Trophoblast cell (in vitro differentiated cells and primary cell): ENCODE measurements around the gene CCDC3.
"Not testable (repeated sequence)": the region's sequence is repeated elsewhere in the genome, so short reads cannot be mapped to it uniquely, and the experiment has no call there.

Experiments used
- DNase-seq, 2 donors: peaks; one replicate each; pipeline ENCODE4 v3.0.0-alpha.2; 2016
- H2AFZ ChIP-seq: 2 replicates; pipeline ENCODE4 v1.6.1; 2013; ENCODE audit warnings: low read length, moderate library complexity, mild to moderate bottlenecking; ENCODE audit not compliant: insufficient read depth, poor library complexity
- H2AK5ac ChIP-seq: 2 replicates; pipeline ENCODE4 v1.6.1; 2013; ENCODE audit warnings: mild to moderate bottlenecking, low read length
- H2BK120ac ChIP-seq: 2 replicates; pipeline ENCODE4 v1.6.1; 2013; ENCODE audit warnings: low read length, mild to moderate bottlenecking, moderate library complexity; ENCODE audit not compliant: insufficient read depth, poor library complexity
- H2BK12ac ChIP-seq: 2 replicates; pipeline ENCODE4 v1.6.1; 2013; ENCODE audit warnings: mild to moderate bottlenecking, low read length, moderate library complexity
- H2BK5ac ChIP-seq: 2 replicates; pipeline ENCODE4 v1.6.1; 2013; ENCODE audit warnings: low read length, low read depth, moderate library complexity, mild to moderate bottlenecking; ENCODE audit not compliant: poor library complexity
- H3K14ac ChIP-seq: 2 replicates; pipeline ENCODE4 v1.6.1; 2013; ENCODE audit warnings: mild to moderate bottlenecking, low read length
- H3K18ac ChIP-seq: 2 replicates; pipeline ENCODE4 v1.6.1; 2013; ENCODE audit warnings: mild to moderate bottlenecking, low read length
- H3K23ac ChIP-seq: 2 replicates; pipeline ENCODE4 v1.6.1; 2013; ENCODE audit warnings: low read length
- H3K27ac ChIP-seq: 2 replicates; pipeline ENCODE4 v1.5.1; 2013; ENCODE audit warnings: low read depth, mild to moderate bottlenecking, inconsistent platforms, low read length, moderate library complexity
- H3K27me3 ChIP-seq: 2 replicates; pipeline ENCODE4 v1.6.1; 2013; ENCODE audit warnings: inconsistent platforms, mild to moderate bottlenecking, low read length, moderate library complexity; ENCODE audit not compliant: insufficient read depth
- H3K36me3 ChIP-seq, 2 experiments: 1 replicate in 1 of 2; 2 replicates in 1 of 2; pipeline ENCODE4 v1.6.1; 2013; ENCODE audit warnings: low read length in 2 of 2, mild to moderate bottlenecking in 2 of 2, moderate library complexity in 1 of 2; ENCODE audit not compliant: insufficient read depth in 2 of 2, control insufficient read depth in 1 of 2
- H3K4ac ChIP-seq: 2 replicates; pipeline ENCODE4 v1.6.1; 2013; ENCODE audit warnings: low read depth, mild to moderate bottlenecking, low read length, moderate library complexity
- H3K4me1 ChIP-seq, 2 experiments: 1 replicate in 1 of 2; 2 replicates in 1 of 2; pipeline ENCODE4 v1.6.1; 2013; ENCODE audit warnings: low read length in 2 of 2, mild to moderate bottlenecking in 2 of 2, moderate library complexity in 1 of 2; ENCODE audit not compliant: insufficient read depth in 2 of 2, control insufficient read depth in 1 of 2
- H3K4me2 ChIP-seq: 2 replicates; pipeline ENCODE4 v1.6.1; 2013; ENCODE audit warnings: inconsistent platforms, mild to moderate bottlenecking, low read length, moderate library complexity
- H3K4me3 ChIP-seq: 2 replicates; pipeline ENCODE4 v1.5.1; 2013; ENCODE audit warnings: mild to moderate bottlenecking, low read depth, low read length, inconsistent platforms
- H3K79me1 ChIP-seq: one replicate; pipeline ENCODE4 v1.6.1; 2013; ENCODE audit warnings: low read length
- H3K79me2 ChIP-seq: 2 replicates; pipeline ENCODE4 v1.6.1; 2013; ENCODE audit warnings: low read length, mild to moderate bottlenecking; ENCODE audit not compliant: control insufficient read depth, insufficient read depth, poor library complexity
- H3K9ac ChIP-seq: 2 replicates; pipeline ENCODE4 v1.6.1; 2013; ENCODE audit warnings: mild to moderate bottlenecking, low read length
- H3K9me3 ChIP-seq: 2 replicates; pipeline ENCODE4 v1.6.1; 2013; ENCODE audit warnings: low read depth, mild to moderate bottlenecking, control low read depth, inconsistent platforms, low read length; ENCODE audit not compliant: insufficient read depth
- H4K12ac ChIP-seq: 2 replicates; pipeline ENCODE4 v1.6.1; 2013; ENCODE audit warnings: low read depth, mild to moderate bottlenecking, low read length, moderate library complexity
- H4K8ac ChIP-seq: 2 replicates; pipeline ENCODE4 v1.6.1; 2013; ENCODE audit warnings: low read depth, mild to moderate bottlenecking, low read length, moderate library complexity
- H4K91ac ChIP-seq: one replicate; pipeline ENCODE4 v1.6.1; 2013; ENCODE audit warnings: low read depth, mild to moderate bottlenecking, low read length, moderate library complexity
- WGBS: extraction: QIAGEN DNeasy Blood & Tissue Kit; methylation state at CpG from one replicate; pipeline ENCODE4 v1.1.7; 2013; ENCODE audit warnings: missing lambda C conversion rate; ENCODE audit not compliant: insufficient read length, insufficient coverage; ENCODE audit errors: extremely low coverage; 5-methylcytosine and 5-hydroxymethylcytosine counted together

CCDC3 gene

DNA sequence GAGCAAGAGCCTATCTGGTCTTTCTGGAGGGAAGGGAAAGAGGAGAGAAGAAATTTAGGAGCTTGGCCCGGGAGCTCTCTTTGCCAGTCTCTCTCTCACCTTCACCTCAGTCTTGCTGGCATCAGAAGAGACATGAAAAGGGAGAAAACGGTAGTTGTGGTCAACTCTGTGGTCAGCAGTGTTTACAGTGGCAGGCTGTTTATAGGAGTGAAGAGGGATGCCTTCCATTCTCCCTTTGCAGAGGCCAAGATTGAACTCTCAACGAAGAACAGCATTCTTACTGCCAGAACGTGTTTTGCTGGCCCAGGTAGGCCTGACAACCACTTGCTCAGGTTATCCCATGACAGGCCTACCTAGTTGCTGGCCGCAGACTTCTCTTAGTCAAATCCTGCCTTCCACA lies 133.3 kb downstream of the CCDC3 start:
- Histone ChIP-seq H4K12ac (no peak overlapping the region), H3K9ac (no peak overlapping the region), H2BK12ac (no peak overlapping the region), H3K27me3 (no peaks in the 10 kb centered on the region), H3K27ac (no peak overlapping the region), H4K8ac (no peak overlapping the region), H3K9me3 (no peaks in the 10 kb centered on the region), H2AK5ac (no peak overlapping the region), H4K91ac (no peak overlapping the region), H3K79me1 (no peaks in the 10 kb centered on the region), H3K4ac (no peak overlapping the region), H3K23ac (no peak overlapping the region), H2AFZ (no peak overlapping the region), H3K4me3 (no peak overlapping the region), H3K14ac (no peak overlapping the region), H3K18ac (no peak overlapping the region), H3K4me1 (no peaks in the 10 kb centered on the region), H3K79me2 (no peaks in the 10 kb centered on the region), H3K36me3 (no peaks in the 10 kb centered on the region), H2BK5ac (no peak overlapping the region), H3K4me2 (no peak overlapping the region), H2BK120ac (no peak overlapping the region)
- no peak for DNase-seq
- no CpG with 5 or more reads among the region's 5 CpGs for WGBS

DNA sequence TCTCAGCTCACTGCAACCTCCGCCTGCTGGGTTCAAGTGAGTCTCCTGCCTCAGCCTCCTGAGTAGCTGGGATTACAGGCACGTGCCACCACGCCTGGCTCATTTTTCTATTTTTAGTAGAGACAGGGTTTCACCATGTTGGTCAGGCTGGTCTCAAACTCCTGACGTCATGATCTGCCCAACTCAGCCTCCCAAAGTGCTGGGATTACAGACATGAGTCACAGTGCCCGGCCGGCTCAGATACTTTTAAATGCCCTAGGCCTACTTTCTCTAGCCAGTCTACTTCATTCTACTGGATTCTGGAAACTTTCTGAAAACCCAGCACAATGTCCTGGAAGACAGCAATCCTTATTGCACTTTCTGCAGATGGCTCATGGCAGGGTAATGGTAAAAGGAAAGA lies 136.0 kb downstream of the CCDC3 start:
- H3K27me3 ChIP-seq, H3K9me3 ChIP-seq, H3K4me2 ChIP-seq, H3K23ac ChIP-seq, H2AFZ ChIP-seq, H2BK120ac ChIP-seq, H3K4ac ChIP-seq, H2AK5ac ChIP-seq, H3K36me3 ChIP-seq, H3K4me1 ChIP-seq, H3K4me3 ChIP-seq, H2BK12ac ChIP-seq, H4K12ac ChIP-seq, H3K14ac ChIP-seq, H4K91ac ChIP-seq, H3K79me1 ChIP-seq, H3K9ac ChIP-seq, H2BK5ac ChIP-seq, H3K18ac ChIP-seq, H3K27ac ChIP-seq, H3K79me2 ChIP-seq, H4K8ac ChIP-seq: not testable (repeated sequence)
- peak; percentile 20 to 21 for DNase-seq
- WGBS: no CpG with 5 or more reads among the region's 6 CpGs

DNA sequence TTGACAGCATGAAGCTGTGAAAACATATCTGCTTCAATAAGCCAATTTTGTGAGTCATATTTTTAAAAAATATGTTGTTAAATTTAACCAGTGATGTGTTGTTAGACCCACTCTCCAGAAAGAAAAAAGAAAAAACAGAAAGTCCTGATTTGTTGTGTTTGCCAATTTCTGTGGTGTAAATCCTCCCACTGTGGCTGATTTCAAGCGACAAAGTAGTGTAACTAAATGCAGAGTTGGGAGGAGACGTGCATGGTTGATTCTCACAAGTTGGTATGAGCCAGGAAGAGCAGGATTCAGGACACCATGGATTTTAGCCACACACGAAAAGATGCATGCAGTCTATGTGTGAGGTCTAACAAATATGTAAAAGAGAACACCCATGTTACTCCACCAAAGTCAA lies 139.1 kb downstream of the CCDC3 start:
- H2AK5ac ChIP-seq: no peak overlapping the region
- no peak overlapping the region for H4K8ac ChIP-seq
- H3K36me3 ChIP-seq: no peaks in the 10 kb centered on the region
- WGBS: no CpG with 5 or more reads among the region's 3 CpGs
- H2BK12ac ChIP-seq: no peak overlapping the region
- H2BK120ac ChIP-seq: no peak overlapping the region
- no peak overlapping the region for H4K91ac ChIP-seq
- H3K14ac ChIP-seq: no peak overlapping the region
- no peak overlapping the region for H2BK5ac ChIP-seq
- H3K27me3 ChIP-seq: no peaks in the 10 kb centered on the region
- H3K4ac ChIP-seq: no peak overlapping the region
- no peaks in the 10 kb centered on the region for H3K79me1 ChIP-seq
- no peak overlapping the region for H2AFZ ChIP-seq
- H3K9me3 ChIP-seq: no peaks in the 10 kb centered on the region
- no peak overlapping the region for H3K23ac ChIP-seq
- DNase-seq: no peak
- H3K4me2 ChIP-seq: no peak overlapping the region
- H3K4me3 ChIP-seq: no peak overlapping the region
- H3K18ac ChIP-seq: no peak overlapping the region
- no peak overlapping the region for H3K9ac ChIP-seq
- no peaks in the 10 kb centered on the region for H3K79me2 ChIP-seq
- H4K12ac ChIP-seq: no peak overlapping the region
- H3K27ac ChIP-seq: no peak overlapping the region
- H3K4me1 ChIP-seq: no peaks in the 10 kb centered on the region

DNA sequence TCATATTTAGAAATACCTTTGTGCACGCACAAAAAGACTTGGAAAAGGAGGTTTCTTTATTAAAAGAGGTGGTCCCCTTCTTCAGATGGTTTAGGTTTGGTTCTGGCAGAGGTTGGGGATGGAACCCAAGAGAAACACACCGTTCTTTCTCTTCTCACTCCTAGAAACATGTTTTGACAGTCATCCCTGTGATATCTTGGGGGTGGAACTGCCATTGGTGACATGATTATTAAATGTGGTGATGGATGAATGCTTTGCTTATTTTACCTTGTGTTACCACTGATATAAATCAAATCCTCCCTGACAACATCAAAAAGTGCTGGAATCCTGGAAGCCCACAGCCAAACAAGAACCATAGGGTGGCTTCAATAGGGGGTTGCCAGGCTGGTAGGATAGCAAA lies 146.5 kb downstream of the CCDC3 start:
- Histone ChIP-seq H4K91ac (no peak overlapping the region), H3K79me2 (no peaks in the 10 kb centered on the region), H2BK5ac (no peak overlapping the region), H3K27me3 (no peaks in the 10 kb centered on the region), H3K23ac (no peak overlapping the region), H3K18ac (no peak overlapping the region), H3K4ac (no peak overlapping the region), H3K9me3 (no peaks in the 10 kb centered on the region), H3K27ac (no peak overlapping the region), H4K12ac (no peak overlapping the region), H2AFZ (no peak overlapping the region), H3K4me2 (no peak overlapping the region), H3K79me1 (no peaks in the 10 kb centered on the region), H2BK120ac (no peak overlapping the region), H3K4me3 (no peak overlapping the region), H4K8ac (no peak overlapping the region), H2AK5ac (no peak overlapping the region), H2BK12ac (no peak overlapping the region), H3K9ac (peak overlapping the region; percentile 33), H3K36me3 (no peaks in the 10 kb centered on the region), H3K4me1 (peaks cover 2% of the 10 kb centered on the region in 2 experiments), H3K14ac (no peak overlapping the region)
- WGBS: no CpG with 5 or more reads among the region's 2 CpGs
- no peak for DNase-seq
